AG09319 (cell line): Measurements from ENCODE around the gene C20orf141.

Experiments
- DNase-seq: peaks from one replicate; pipeline ENCODE4 v3.0.0-alpha.2; 2010; ENCODE audit warnings: low read depth; ENCODE audit errors: extremely low read depth
- TF ChIP-seq, protein P1 (sequence below): IDR thresholded peaks from 2 replicates; pipeline ENCODE4 v1.5.1; 2011; ENCODE audit warnings: low read depth, mild to moderate bottlenecking, inconsistent platforms, low read length, moderate library complexity

C20orf141 gene

DNA sequence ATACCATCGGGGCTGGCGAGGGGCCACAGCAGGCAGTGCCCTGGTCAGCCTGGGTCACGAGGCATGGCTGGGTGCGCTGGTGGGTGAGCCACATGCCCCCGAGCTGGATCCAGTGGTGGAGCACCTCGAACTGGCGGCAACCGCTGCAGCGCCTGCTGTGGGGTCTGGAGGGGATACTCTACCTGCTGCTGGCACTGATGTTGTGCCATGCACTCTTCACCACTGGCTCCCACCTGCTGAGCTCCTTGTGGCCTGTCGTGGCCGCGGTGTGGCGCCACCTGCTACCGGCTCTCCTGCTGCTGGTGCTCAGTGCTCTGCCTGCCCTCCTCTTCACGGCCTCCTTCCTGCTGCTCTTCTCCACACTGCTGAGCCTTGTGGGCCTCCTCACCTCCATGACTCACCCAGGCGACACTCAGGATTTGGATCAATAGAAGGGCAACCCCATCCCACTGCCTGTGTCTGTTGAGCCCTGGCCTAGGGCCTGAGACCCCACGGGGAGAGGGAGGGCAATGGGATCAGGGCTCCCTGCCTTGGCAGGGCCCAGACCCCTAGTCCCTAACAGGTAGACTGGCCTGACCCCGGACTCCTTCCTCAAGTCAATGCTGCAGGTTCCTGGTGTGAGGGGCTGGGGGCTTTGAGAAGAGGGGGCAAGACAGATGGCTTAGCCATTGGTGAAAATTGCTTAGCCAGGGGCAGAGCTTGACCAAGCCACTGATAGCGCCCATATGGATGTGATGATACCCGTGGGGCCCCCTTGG is 2.0 kb downstream of the C20orf141 start:
- TF ChIP-seq, protein P1, sequence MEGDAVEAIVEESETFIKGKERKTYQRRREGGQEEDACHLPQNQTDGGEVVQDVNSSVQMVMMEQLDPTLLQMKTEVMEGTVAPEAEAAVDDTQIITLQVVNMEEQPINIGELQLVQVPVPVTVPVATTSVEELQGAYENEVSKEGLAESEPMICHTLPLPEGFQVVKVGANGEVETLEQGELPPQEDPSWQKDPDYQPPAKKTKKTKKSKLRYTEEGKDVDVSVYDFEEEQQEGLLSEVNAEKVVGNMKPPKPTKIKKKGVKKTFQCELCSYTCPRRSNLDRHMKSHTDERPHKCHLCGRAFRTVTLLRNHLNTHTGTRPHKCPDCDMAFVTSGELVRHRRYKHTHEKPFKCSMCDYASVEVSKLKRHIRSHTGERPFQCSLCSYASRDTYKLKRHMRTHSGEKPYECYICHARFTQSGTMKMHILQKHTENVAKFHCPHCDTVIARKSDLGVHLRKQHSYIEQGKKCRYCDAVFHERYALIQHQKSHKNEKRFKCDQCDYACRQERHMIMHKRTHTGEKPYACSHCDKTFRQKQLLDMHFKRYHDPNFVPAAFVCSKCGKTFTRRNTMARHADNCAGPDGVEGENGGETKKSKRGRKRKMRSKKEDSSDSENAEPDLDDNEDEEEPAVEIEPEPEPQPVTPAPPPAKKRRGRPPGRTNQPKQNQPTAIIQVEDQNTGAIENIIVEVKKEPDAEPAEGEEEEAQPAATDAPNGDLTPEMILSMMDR: no peak
- DNase-seq: no peak

DNA sequence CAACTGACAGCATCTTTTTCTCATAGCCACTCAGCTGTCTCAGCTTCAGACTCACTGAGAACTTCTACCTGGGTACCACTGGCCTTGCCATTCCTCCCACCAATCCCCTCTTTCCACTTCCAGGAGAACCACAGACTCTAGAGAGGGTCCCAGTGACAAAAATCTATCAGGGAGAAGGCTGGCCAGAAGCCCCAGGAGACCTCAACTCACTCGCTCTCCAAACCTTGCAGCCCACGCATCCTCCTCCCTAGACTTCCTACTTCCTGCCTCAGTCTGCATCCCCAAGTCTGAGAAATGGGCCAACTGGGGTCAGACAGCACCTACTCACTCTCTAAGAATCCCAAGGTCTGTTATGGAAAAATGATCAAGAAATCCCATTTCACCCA is 2.5 kb downstream of the C20orf141 start:
- DNase-seq: no peak
- TF ChIP-seq, protein P1: no peak

DNA sequence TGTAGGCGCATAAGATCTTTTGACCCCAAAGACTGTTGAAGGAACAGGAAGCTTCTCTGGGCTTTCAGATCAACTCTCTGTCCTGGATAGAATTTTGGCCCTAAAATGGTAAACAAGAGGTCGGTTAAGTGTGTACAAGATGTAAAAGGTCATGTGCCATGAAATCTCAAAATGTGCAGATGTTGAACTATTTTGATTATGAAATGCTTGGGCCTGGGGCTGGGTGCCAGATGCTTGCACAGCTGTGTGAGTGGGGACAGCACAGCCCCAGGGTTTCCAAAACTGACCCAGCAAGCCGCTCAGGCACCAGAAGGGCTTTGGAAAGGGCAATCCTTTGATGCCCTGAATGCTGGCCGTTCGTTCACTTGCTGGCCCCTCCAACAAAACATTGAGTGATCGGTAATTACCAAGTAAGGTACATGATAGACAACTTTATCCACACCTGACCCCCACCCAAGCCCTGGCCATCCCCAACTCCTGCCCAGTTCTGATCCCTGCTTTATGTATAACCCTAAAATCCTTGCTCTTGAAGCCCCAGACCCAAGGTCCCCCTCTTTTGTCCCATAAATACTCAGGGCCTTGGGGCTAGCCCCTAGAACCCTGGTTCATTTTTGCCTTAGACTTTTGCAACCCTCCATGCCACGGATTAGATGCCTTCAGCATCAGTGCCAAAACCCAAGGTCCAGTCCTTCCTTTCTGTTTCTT is 3.3 kb downstream of the C20orf141 start:
- no peak for DNase-seq
- TF ChIP-seq, protein P1: no peak

DNA sequence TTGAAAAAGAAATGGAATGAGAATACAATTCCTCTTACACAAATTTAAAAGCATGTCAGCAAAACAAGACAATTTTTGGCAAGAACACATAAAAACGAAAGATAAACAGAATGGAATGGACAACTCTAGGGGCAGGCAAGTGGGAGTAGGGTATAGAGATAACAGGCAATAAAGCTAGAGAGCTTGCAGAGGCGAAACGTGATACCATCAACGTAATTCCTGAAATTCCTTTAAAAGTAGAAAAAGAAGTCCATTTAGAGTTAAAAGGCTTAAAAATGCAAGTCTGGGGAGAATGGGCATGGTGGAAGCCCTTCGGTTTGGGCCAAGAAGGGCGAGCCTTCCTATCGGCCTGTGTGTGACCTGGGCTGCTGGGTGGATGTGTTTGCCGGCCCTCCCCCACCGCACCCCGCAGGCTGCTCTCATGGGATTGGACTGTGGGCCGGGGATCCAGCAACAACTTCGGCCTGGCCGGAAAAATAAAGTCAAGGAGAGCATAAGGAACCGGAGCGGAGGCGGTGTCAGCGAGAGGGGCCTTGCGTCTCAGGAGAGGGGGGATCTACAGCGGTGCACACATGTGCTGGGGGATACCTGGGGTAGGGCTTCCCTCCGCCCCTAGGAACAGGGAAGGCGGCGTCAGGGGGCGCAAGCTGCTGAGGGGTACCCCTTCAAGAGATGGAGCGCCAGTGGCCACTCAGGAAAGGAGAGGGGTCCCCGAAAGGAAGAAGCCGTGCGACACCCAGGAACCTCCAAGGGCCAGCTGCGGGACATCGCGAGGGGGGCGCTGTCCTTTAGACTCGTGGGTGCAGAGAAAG is 5.5 kb downstream of the C20orf141 start:
- TF ChIP-seq, protein P1: no peak
- DNase-seq: no peak

DNA sequence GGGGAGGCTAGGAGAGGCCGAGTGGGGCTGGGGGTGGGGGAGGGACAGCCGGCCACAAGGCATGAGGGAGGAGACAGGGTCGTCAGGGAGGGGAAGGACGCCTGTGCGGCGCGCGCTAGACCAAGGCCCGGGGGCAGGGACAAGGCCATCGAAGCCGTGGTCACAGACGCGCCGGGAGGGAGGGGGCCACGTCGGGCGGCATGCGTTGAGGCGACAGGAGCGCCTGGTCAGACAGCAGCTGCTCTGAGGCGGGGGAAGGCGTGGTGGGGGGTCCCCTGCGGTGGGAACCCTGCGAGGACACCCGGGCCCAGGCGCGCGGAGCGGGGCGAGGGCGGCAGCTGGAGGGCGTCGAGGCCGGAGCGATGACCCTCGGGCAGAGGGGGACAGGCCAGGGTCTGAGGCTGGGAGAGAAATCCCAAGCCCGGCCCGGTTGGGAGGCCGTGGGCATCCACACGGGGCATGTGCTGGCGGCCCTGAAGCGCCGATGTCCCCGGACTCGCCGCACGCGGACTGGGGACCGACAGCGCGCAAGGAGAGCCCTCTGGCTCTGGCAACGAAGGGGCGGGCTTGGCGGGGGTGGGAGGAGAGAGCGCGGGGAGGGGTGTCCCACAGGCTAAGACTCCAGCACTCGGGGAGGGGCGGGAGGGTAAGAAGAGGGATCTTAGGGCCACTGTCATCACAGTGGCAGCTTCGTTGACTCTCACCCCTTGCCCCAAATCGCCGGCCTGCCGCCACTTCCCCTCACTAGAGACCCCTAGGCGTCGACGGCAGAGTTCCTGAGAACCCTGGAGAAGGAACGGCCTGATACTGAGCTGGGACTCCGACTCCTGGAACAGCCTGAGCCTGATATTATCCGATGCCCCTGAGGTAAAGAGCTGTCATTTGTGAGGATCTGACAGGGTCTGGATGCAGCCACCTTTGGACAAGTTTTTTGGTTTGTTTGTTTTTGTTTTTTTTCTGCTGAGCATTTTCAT is 6.4 kb downstream of the C20orf141 start:
- DNase-seq: no peak

DNA sequence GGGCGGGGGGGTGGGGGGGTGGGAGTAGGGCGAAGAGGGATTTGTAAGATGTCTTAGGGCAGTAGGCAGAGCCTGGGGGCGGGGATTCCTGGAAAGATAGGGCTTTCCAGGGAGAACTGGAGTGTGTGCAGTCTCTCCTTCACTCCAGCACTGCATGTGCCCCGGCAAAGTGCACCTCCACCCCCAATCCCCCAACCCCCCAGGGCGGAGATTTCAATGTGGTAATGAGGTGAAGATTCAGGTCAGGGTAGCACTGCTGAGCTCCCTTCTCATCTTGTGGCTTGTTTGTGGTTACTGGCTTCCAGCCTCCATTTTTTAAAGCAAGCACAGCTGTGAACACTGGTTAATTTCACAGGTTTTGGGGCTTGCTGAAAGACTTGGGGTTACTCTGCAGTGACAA is 7.3 kb downstream of the C20orf141 start:
- TF ChIP-seq, protein P1: no peak
- DNase-seq: no peak

More for the DNA sequence above, 6.4 kb downstream of the C20orf141 start:
- TF ChIP-seq, protein P1: no peak
